ENCODE data around the gene OR8K1.

- no peak for TF ChIP-seq REST (IDR thresholded peaks at IDR 0.05)
- no peak for TF ChIP-seq CTCF (IDR thresholded peaks at IDR 0.05; ENCODE audit: low read depth, low read length, missing input control)
- TF ChIP-seq HNF4G (IDR thresholded peaks at IDR 0.05), result no peak
- TF ChIP-seq SP1 (IDR thresholded peaks at IDR 0.05), result no peak
- TF ChIP-seq MAX (IDR thresholded peaks at IDR 0.05), result no peak
- TF ChIP-seq RAD21 (IDR thresholded peaks at IDR 0.05), result no peak
- no peak for TF ChIP-seq YY1 (IDR thresholded peaks at IDR 0.05)
- no peak for TF ChIP-seq TAF1 (conservative IDR thresholded peaks at IDR 0.05)
- TF ChIP-seq JUND (IDR thresholded peaks at IDR 0.05), result no peak
- no peak for TF ChIP-seq ATF3 (IDR thresholded peaks at IDR 0.05)
- no peak for TF ChIP-seq FOXA1 (IDR thresholded peaks at IDR 0.05)
- no peak for TF ChIP-seq EGR1 (IDR thresholded peaks at IDR 0.05; ENCODE audit: low read depth in 2 of 2)
- no peak for TF ChIP-seq NR2F2 (IDR thresholded peaks at IDR 0.05)
Measured at GRCh38 chr11:56394381-56394780, 48.5 kb downstream of the OR8K1 start.

Data from liver (tissue), 3 donors.